Fibroblast of villous mesenchyme (primary cell): ENCODE data around the gene SNRPF. TPM values are rescaled to one million over a fixed set of nuclear protein-coding genes. Genes with fewer than 3 reads are reported as not detected.
"Not testable (repeated sequence)": the region's sequence is repeated elsewhere in the genome, so short reads cannot be mapped to it uniquely, and the experiment has no call there.

Experiments
- DNase-seq: peaks from one replicate; pipeline ENCODE4 v3.0.0-alpha.2; 2010; ENCODE audit warnings: low read depth
- H3K4me3 ChIP-seq: 2 replicates; pipeline ENCODE4 v1.5.1; 2011; ENCODE audit warnings: low read depth, mild to moderate bottlenecking, low read length
- CTCF ChIP-seq: IDR thresholded peaks from 2 replicates; pipeline ENCODE4 v1.5.1; 2012; ENCODE audit warnings: low read depth, mild to moderate bottlenecking, low read length; ENCODE audit not compliant: insufficient read depth
- total RNA-seq: library from RNA; depleted of rRNA; stranded (reverse); fragments of >200 nt; gene quantifications from 2 replicates; pipeline ENCODE4 v1.2.3, GENCODE V29; 2012

The SNRPF gene
- 7.7 and 13.4 TPM in 2 replicates for total RNA-seq

- TF ChIP-seq CTCF = no peak
- DNase-seq = peak; percentile 98
- H3K4me3 ChIP-seq = peak within 1 kb of the TSS; percentile 82
These were observed at the start of gene SNRPF for GRCh38 chr12:95858451-95859343. SNRPF (plus strand) TSS chr12:95858952; CDS start chr12:95859074, 122 bp downstream.

- TF ChIP-seq CTCF = no peak
- DNase-seq = no peak
- no peak overlapping the region for H3K4me3 ChIP-seq
These were observed 49.6 kb upstream of the SNRPF start for GRCh38 chr12:95809000-95809680.

- no peak for TF ChIP-seq CTCF
These were observed 48.3 kb upstream of the SNRPF start for GRCh38 chr12:95810411-95810810.

GRCh38 chr12:95812155-95812554 is 46.6 kb upstream of the SNRPF start:
- not testable (repeated sequence) for DNase-seq, H3K4me3 ChIP-seq

More at GRCh38 chr12:95810411-95810810, 48.3 kb upstream of the SNRPF start:
- no peak overlapping the region for H3K4me3 ChIP-seq
- DNase-seq = no peak

GRCh38 chr12:95815632-95816212 is 43.0 kb upstream of the SNRPF start:
- peak; percentile 46 for DNase-seq

GRCh38 chr12:95820096-95820703 is 38.6 kb upstream of the SNRPF start:
- DNase-seq = peak; percentile 49

More at GRCh38 chr12:95815632-95816212, 43.0 kb upstream of the SNRPF start:
- TF ChIP-seq CTCF = peak; percentile 68
- H3K4me3 ChIP-seq = no peak overlapping the region

More at GRCh38 chr12:95820096-95820703, 38.6 kb upstream of the SNRPF start:
- H3K4me3 ChIP-seq = no peak overlapping the region
- peak; percentile 58 for TF ChIP-seq CTCF
